GM18519 (cell line): ENCODE data around the gene MOSPD3.

Source experiments
- ATAC-seq: cut with Tn5 transposase; IDR thresholded peaks from one replicate; pipeline ENCODE4 v1.9.1; 2021; ENCODE audit warnings: mild to moderate bottlenecking, moderate library complexity; ENCODE audit not compliant: unreplicated experiment, low FRiP score

The MOSPD3 gene

GRCh38 chr7:100620239-100620638 lies 7.9 kb downstream of the MOSPD3 start:
- no peak for ATAC-seq

DNA sequence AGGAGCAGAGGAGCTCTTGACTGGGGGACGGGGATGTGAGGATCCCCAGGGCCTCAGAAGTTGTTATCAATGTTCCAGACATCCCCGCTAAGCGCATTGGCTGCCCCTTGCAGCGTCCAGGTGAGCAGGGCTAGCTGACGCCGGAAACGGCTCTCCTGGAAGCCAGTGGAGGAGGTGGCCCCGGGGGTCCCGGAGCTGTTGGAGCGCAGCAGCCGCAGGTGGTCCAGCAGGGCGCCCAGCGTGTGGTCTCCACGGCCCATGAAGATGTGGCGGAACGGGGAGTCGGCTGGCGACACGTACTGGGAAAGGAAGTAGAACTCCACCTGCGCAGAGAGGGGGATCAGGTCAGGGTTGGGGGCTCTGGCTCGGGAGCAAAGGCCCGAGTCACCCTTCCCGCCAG lies 8.5 kb downstream of the MOSPD3 start:
- no peak for ATAC-seq

- ATAC-seq = no peak
Measured at GRCh38 chr7:100621554-100621953, 9.2 kb downstream of the MOSPD3 start.

- no peak for ATAC-seq
Measured at GRCh38 chr7:100623951-100624824, 11.8 kb downstream of the MOSPD3 start.

DNA sequence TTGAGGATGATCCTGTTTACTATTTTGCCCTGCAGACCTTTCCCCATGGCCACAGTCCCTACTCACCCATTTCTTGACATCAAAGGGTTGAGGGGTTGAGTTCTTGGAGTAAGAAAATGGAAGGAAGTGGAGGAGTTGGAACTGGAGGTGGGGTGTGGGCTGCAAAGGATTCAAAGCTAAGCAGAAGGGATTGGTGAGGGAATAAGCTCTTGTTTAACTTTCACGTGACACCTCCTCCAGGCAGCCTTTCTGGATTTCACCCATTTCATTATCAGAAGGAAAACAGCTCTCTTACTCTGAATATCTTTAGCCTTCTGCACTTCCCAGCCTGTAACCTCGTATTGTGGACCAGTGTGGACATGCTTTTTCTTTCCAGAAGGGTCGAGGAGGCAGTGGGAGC lies 13.7 kb downstream of the MOSPD3 start:
- no peak for ATAC-seq

DNA sequence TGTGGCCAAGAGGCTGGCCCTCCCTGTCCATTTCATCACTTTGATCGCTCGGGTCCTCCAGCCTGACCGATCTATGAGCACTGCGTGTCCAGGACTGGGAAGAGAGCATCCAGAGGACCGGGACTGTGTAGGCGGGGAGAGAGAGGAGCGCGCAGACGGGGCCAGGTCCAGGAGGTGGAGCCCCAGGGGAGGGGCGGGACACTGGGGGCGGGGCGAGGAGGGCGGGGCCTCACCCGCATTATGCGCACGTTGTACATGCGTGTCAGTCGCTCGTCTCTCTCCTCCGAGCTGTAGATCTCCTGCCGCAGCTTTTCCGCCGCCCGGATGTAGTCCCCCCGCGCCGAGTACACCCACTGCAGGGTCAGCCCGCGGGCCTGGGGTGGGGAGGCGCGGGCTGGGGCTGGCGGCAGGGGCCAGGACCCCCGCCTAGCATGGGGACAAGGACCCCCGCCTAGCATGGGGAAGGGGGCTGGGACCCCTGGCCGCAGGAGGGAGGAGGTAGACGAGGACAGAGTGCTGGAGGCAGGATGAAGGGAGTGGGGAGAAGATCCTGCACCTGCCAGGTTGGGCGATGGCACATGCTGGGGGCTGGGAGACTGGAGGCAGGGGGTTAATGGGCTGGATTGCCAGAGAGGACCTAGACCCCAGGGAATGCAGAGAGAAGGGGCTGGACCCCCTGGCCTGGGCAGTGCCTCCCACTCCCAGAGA lies 14.3 kb downstream of the MOSPD3 start:
- no peak for ATAC-seq

GRCh38 chr7:100627238-100627549 lies 14.9 kb downstream of the MOSPD3 start:
- no peak for ATAC-seq

GRCh38 chr7:100629117-100629716 lies 16.9 kb downstream of the MOSPD3 start:
- no peak for ATAC-seq

DNA sequence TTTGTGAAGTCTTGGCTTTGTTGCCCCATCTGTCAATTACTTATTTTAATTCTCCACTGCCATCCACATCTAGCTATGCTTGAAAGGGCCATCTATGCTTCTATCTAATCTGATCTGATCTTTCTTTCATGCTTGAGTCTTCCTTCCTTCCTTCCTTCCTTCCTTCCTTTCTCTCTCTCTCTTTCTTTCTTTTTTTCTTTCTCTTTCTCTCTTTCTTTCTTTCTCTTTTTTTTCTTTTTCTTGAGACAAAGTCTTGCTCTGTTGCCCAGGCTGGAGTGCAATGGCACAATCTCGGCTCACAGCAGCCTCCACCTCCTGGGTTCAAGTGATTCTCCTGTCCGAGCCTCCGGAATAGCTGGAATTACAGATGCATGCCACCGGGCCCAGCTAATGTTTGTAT lies 17.7 kb downstream of the MOSPD3 start:
- ATAC-seq = no peak

DNA sequence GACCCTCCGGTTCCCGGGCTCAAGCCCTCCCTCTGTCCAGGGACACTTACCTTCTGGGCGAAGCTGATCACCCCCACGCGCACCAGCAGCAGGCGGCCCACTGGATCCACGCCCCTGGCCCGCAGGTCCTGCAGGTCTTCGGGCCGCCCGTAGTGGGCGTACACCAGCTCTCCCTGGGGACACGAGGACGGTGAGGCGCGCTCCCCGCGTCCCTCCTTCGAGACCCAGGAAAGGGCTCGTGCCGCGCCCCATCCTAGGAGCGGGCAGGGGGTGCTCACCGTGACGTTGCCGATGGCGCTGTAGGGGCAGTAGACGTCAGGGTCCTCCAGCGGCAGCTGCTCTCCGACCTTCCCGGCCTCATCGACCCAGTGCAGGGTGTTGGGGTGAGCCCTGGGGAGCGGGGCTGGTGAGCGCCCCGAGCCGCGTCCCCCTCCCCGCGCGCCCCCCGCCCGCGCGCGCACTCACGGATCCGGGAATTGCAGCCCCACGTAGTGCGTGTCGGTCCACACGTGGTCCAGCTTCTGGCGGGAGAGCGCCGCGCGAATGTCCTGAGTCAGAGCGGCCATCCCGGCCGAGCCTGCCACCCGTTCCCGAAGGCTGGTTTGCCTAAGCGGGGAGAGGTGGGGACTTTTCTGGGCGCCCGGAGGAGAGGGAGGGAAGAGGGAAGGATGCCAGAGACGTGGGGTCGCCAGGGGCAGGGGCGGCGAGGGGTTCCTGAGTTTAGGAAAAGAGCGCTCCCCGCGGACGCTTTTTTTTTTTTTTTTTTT lies 20.8 kb downstream of the MOSPD3 start:
- no peak for ATAC-seq

DNA sequence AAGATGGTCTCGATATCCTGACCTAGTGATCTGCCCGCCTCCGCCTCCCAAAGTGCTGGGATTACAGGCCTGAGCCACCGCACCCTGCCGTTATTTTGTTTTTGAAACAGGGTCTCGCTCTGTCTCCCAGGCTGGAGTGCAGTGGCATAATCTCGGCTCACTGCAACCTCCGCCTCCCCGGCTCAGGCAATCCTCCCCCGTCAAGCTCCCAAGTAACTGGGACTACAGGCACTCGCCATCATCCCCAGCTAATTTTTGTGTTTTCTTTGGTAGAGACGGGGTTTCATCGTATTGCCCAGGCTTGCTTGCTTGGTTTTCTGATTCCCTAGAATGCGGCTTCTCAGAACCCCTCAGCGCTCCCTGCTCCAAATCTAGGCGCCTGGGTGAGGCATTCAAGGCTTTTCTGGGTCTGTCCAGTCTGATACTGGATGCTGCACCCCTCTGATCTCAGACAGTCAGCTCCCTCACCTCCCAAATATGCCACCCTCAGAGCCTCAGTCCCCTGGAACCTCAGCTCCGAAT lies 27.7 kb downstream of the MOSPD3 start:
- no peak for ATAC-seq

GRCh38 chr7:100640517-100641440 lies 28.4 kb downstream of the MOSPD3 start:
- no peak for ATAC-seq

DNA sequence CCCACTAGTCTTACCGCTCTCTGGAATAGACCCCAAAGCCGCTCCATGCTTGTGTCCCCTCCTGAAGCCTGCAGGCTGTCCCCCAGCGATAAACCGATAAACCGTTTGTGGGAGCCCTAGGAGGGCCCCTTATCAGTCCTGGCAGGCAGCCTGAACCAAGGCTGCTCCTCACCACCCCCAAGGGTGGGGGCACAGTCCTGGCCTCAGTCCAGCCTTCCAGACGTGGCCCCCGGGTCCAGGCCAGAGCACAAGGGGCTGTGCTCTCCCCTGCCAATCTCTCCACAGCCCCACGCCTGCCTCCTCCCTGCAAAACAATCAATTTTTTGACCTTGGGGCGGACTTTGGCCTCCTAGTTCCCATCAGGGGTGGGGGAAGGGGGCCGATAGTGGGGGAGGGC lies 29.1 kb downstream of the MOSPD3 start, which contains the start of gene TFR2:
TFR2 (minus strand) TSS at position 90 of the 397 bp plus-strand sequence; CDS start at position 47, 43 bp downstream.
- ATAC-seq = no peak

DNA sequence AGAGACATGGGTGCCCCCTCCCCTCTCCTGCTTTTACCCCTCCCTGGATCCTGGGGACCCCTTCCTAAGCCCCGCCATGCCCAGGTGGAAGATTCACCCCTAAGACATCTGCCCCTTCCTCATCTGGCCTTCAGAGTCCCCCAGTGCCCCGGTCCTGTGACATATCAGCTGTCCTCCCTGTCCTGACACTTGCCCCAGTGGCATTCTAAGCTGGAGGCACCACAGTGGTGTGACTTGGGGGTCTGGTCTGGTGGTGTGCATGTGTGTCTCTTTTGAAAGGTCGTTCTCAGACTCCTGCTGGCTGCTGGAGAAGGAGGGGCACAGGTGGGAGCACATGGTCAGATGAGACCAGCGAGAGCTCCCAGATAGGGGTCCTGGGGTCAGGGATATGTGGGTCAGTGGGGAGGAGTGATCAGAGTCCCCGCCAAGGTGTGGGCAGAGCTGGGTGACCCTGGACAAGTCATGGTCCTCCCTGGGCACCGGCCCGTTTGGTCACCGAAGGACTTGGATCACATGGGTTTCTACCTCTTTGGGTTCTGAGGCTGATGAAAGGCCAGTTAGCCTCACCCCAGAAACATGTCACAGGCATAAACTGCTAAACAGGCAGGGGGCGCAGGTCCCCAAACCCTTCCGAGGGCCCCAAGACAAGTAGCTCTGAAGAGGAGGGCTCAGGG lies 29.7 kb downstream of the MOSPD3 start:
- no peak for ATAC-seq

DNA sequence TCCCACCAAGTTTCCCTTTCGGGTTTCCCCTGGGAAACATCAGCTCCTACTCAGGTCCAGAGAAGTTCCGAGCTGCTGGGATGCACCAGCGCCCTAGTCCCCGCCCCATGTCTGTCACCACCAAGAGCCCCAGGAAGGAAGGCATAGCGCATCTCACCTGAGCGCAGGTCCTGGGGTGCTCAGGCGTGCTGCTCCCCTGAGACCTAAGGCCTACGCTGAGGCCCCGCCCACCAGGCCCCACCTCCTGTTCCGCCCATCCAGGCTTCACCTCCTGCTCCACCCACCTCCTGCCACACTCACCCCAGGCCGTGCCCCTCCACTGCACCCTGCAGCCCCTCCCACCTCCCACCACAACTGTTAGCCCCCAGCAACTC lies 30.2 kb downstream of the MOSPD3 start:
- no peak for ATAC-seq

DNA sequence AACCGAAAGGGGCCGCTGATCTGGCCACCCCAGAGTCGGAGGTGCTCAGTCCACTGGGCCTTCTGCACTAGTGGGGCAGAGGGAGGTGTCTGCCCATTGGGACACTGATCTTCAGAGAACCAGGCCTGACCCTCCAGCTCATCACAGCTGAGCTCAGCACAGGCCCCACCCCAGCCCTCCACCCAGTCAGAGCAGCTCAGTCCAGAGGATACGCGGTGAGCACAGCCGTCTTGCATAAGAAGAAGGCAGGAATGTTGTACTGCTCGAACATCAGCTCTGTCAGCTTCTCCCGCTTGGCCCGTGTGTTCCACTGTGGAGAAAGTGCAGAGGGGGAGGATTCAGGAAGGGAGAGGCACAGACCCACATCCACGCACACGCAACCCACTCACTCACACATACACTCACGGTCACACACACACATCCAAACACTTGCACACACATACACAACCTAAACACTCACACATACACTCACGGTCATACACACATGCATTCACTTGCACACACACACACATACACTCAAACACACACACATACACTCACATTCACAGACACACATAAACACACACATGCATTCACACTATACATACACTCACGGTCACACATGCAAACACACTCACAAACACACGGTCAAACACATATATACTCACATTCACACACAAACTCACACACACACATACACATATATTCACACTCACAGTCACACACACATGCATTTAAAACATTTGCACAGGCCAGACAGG lies 37.7 kb downstream of the MOSPD3 start:
- no peak for ATAC-seq

DNA sequence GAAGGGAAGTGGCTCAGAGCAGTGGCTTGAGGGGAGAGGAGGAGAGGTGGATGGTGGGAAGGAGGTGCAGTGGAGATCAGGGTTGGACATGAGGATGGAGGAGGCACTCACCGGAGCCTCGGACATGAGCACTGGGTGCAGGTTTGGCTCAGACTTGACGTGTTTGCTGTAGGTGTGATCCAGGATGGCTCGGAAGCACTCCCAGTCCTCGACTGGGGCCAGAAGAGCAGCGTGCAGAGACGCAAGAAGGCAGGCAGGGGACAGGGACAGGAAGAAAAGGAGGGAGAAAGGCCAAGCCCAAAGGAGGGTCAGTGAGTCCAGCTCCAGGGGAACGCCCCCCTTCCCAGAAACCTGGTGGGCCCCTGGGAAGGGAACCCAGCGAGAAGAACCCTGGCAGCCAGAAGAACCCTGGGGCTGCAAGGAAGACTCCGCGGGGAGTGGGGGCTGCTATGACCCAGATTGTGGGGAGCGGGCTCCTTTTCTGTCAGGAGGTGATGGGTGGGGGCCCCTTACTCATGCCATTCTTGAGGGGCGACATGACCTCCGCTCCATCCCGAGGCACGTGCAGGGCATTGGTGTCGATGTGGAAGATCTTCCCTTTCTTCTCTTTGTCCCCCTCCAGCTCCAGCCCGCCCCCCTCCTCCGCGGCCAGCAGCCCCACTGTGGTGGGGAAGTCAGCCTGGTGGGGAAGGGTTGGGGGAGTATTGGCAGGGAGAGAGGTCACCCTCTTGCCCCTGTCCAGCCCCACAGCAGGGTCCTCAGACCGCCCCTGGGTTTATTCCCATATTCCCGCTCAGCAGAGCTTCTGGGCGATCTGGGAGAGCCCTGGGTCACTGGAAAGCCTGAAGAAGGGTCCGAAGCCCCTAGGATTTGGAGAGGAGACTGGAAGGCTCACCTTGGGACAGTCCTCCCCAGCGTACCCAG lies 42.8 kb downstream of the MOSPD3 start:
- no peak for ATAC-seq
